Measurements from ENCODE around the gene ITPR1. TPM values are rescaled to one million over a fixed set of nuclear protein-coding genes. Genes with fewer than 3 reads are reported as not detected.

ITPR1 gene
- polyA plus RNA-seq, 1 donor from 2014 or later: 38.3 TPM

DNA sequence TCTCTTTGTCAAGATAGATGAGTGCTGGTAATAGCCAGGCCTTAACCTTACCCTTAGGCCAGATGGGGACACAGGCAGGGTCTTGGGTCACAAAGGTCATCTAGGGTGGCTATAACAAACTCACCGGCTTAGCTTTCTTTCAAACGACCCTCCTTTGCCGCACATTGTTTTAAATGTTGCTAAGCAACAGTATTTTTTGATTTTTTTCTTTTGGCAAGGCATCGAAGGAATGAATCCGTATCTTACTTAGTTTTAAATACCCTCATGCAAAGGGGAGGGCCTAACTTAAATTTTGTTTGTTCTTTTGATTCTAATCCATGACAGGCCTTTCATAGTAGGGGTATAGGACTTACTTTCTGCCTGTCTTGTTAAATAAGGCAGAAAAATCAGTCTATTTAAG, 35.2 kb downstream of the ITPR1 start:
- Mint-ChIP-seq H3K4me3 (no peak overlapping the region), H3K27ac (peak overlapping the region in 1 of 3 donors; percentile 19), H3K27me3 (no peaks in the 10 kb centered on the region), H3K9me3 (no peaks in the 10 kb centered on the region), H3K4me1 (peaks cover 39 to 81% (median 63%) of the 10 kb centered on the region in 3 donors), H3K36me3 (peaks cover 13% of the 10 kb centered on the region)

DNA sequence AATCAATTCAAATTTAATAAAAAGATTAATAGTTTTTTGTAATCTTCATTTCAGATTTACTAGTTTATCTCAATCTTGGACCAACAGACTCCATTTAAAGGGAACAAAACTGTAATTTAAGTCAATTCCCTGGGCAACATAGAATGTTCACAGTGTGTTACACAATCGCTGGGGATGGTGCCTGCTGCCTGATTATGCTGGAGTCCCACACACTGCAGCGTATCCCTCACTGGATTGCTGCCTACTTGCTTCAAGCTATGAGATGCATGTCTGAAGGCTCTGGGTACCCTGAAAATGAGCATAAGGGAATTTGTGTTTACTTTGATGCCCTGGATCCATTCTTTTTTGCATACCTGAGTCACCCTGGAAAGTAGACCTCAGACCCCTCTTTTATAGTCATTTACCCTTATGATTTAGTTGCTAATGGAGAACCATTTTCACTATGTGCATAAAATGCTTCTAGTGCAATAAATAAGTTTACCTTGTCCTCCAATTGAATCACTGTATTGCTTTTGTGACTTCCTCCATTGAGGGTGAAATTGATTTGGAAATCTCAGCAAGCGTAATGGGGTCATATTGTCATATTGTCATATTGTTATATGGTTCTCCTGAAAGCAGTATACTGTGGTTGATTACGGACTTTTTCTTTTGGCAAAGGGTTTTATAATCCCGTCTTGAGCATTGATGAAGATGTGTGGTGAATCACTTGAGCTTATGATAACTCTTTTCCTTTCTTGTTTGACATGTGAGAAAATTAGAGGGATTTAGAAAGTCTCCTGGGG, 35.9 kb downstream of the ITPR1 start:
- H3K4me1 Mint-ChIP-seq: peaks cover 36 to 79% (median 64%) of the 10 kb centered on the region in 3 donors
- H3K27me3 Mint-ChIP-seq: no peaks in the 10 kb centered on the region
- peak overlapping the region in 1 of 4 donors; percentile 47 for H3K4me3 Mint-ChIP-seq
- H3K27ac Mint-ChIP-seq: no peak overlapping the region
- no peaks in the 10 kb centered on the region for H3K9me3 Mint-ChIP-seq
- peaks cover 9% of the 10 kb centered on the region for H3K36me3 Mint-ChIP-seq

DNA sequence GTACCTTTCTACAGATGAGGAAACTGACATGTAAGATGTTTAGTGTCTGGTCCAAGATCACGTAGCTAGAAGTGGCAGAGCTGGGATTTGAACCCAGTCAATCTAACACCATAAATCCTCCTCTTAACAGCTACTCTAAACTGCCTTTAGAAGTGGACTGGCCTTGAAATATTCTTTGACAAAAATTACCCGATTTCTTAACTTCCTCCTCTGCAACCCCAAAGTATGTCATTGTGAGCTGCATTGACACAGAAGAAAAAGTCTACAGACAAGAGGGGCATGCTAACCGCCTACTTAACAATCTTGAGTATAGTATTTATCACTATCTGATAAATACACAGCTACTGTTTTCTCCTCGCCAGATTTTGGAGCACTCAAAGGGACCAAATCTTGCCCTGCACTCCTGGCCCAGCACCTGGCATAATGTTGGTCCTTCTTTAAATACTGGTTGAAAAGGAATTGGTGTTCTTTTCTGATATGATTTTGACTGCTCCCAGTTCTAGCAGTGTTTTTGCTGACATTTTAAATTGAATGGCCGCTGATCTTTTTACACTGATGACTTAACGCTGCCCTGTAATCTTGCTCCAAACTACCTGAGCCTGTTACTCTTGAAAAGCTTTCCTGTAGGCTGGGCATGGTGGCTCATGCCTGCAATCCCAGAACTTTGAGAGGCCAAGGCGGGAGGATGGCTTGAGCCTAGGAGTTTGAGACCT, 36.9 kb downstream of the ITPR1 start:
- Mint-ChIP-seq H3K27me3 (no peaks in the 10 kb centered on the region), H3K27ac (no peak overlapping the region), H3K4me3 (no peak overlapping the region), H3K4me1 (peaks cover 37 to 76% (median 67%) of the 10 kb centered on the region in 3 donors), H3K36me3 (peaks cover 7% of the 10 kb centered on the region), H3K9me3 (no peaks in the 10 kb centered on the region)

DNA sequence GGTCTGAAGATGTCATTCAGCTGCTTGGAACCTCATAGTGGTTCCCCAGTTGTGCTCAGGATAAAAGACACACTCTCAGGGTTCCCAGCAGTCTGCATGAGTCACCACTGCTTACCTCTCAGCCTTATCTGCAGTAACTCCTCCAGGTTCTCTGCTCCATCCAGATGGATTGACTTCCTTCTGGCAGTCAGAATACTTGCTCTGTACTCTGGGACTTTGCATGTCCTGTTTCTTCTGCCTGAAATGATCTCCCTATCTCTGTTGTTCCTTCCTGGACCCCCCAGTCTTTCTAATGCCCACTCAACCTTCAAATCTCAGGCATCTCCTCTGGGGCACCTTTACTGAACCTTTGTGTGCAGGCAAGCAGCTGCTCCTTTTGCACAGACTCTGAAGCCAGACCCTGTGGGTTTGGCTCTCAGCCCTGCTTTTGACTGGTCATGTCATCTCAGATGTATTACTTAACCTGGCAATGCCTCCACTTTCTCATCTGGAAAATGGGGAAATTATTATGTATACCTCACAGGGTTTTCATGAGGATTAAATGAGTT, 38.4 kb downstream of the ITPR1 start:
- peaks cover 28 to 66% (median 63%) of the 10 kb centered on the region in 3 donors for H3K4me1 Mint-ChIP-seq
- H3K36me3 Mint-ChIP-seq: peaks cover 5% of the 10 kb centered on the region
- no peak overlapping the region for H3K4me3 Mint-ChIP-seq
- H3K27me3 Mint-ChIP-seq: no peaks in the 10 kb centered on the region
- no peak overlapping the region for H3K27ac Mint-ChIP-seq
- peaks cover 0 to under 1% (median 0%) of the 10 kb centered on the region in 3 donors for H3K9me3 Mint-ChIP-seq

DNA sequence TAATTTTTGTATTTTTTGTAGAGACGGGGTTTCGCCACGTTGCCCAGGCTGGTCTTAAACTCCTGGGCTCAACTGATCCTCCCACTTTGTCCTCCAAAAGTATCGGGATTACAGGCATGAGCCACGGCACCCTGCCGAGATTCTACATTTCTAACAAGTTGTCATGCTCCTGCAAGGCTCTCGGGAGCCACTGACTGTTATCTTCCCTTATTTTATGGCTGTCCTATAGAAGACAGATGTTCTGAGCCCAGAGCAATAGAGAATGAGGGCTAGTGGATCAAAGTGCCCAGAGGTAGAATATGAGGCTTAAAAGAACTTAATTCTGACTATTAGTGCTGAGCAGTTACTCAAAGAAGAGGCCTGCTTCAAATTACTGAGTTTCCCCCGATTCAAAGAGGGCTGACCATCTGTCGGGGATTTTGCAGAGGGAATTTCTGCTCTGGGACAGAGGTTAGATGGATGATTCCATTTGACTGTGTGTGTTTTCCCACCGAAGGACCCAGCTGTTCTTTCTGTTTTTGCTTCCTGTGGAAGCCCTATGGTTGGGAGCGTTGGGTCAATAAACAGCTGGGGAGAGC, 39.5 kb downstream of the ITPR1 start:
- H3K27ac Mint-ChIP-seq: no peak overlapping the region

DNA sequence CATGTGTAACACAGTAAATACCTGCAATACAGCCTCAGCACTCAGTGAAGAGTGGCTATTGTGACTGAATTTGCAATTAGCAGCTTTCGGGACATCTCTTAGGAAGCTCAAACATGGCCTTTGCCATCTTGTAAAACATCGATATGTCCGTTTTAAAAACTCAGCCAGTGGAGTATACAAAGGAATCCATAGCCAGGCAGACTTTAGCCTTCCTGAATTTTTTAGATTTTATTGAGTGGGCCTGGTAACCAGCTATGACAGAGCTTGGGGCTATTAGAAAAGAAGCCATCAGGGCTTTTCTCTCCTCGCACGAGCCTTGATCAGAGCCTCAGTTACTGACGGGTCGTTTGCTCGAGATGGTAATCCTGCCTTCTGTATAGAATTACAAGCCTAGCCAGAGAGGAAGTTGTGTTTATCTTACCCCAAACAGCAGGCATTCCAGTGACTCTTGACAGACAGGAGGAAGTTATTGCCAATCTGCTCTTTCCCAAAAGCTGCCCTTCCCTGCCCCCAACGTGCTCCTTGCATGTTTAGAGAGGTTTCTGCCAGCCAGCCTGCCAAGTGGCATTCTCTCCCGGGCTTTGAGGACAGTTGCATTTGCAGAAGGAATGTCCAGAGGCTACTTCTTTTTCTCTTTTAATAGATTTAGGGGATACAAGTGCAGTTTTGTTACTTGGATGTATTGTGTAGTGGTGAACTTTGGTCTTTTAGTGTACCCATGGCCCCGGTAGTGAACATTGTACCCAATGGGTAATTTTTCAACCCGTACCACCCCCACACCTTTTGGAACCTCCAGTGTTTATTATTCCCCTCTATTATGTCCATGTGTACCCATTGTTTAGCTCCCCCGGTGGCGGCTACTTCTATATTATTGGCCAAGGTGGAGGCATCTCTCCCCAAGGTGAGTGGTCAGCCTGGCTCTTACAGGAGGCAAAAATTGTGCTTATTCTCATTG, 40.6 kb downstream of the ITPR1 start:
- H3K4me3 Mint-ChIP-seq: peak overlapping the region in 2 of 4 donors; percentile 19 to 62
- H3K36me3 Mint-ChIP-seq: peaks cover 11% of the 10 kb centered on the region
- H3K9me3 Mint-ChIP-seq: peaks cover 0 to 15% (median 2%) of the 10 kb centered on the region in 3 donors
- peak overlapping the region in 2 of 3 donors; percentile 28 to 36 for H3K27ac Mint-ChIP-seq
- no peaks in the 10 kb centered on the region for H3K27me3 Mint-ChIP-seq
- peaks cover 27 to 66% (median 62%) of the 10 kb centered on the region in 3 donors for H3K4me1 Mint-ChIP-seq

More for the DNA sequence above, 39.5 kb downstream of the ITPR1 start:
- Mint-ChIP-seq H3K27me3 (no peaks in the 10 kb centered on the region), H3K9me3 (peaks cover 0 to 12% (median 2%) of the 10 kb centered on the region in 3 donors), H3K4me3 (no peak overlapping the region), H3K36me3 (peaks cover 8% of the 10 kb centered on the region), H3K4me1 (peaks cover 28 to 66% (median 65%) of the 10 kb centered on the region in 3 donors)

DNA sequence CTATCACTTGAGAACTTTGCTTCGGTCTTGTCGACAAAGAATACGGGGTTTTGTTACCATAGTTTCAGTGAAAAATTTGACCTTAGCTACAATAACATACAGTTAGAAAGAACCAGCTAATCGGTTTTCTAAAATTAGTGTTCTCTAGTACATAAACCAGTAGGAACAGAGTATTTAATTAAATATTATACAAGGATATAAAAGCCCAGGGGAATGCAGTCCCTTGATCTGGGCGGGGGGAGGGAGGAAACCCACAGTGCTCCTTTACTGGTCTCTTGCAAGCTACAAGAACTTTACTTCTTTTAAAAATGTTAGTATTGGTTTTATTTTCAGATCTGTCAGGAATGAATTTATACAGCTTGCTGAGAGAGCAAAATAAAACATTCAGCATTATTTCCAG, 41.8 kb downstream of the ITPR1 start:
- H3K27ac Mint-ChIP-seq: no peak overlapping the region
- peaks cover 14% of the 10 kb centered on the region for H3K36me3 Mint-ChIP-seq
- peaks cover 2 to 15% (median 2%) of the 10 kb centered on the region in 3 donors for H3K9me3 Mint-ChIP-seq
- H3K4me1 Mint-ChIP-seq: peaks cover 22 to 55% (median 52%) of the 10 kb centered on the region in 3 donors
- H3K4me3 Mint-ChIP-seq: peak overlapping the region in 1 of 4 donors; percentile 9
- H3K27me3 Mint-ChIP-seq: no peaks in the 10 kb centered on the region

DNA sequence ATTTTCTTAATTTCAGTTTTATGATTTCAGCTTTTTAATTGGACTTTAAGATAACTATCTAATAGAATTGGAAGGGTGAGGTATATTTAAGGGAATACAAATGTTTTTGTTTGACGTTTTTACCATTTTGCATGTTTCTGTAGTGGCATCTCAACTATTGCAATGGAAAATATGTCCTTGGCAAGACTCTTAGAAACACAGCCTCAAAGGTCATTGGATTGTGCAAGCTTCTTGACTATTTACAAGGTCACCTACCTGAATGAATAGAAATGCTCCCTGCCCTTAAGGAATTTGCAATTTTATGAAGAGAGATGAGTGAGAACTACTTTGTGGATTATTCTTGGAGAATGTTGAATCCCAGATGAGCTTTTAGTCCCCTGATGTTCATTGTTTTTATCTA, 43.1 kb downstream of the ITPR1 start:
- Mint-ChIP-seq H3K4me3 (no peak overlapping the region), H3K4me1 (peaks cover 20 to 47% (median 40%) of the 10 kb centered on the region in 3 donors), H3K9me3 (peaks cover 2 to 15% (median 2%) of the 10 kb centered on the region in 3 donors), H3K27me3 (no peaks in the 10 kb centered on the region), H3K36me3 (peaks cover 14% of the 10 kb centered on the region), H3K27ac (peak overlapping the region in 1 of 3 donors; percentile 15)

DNA sequence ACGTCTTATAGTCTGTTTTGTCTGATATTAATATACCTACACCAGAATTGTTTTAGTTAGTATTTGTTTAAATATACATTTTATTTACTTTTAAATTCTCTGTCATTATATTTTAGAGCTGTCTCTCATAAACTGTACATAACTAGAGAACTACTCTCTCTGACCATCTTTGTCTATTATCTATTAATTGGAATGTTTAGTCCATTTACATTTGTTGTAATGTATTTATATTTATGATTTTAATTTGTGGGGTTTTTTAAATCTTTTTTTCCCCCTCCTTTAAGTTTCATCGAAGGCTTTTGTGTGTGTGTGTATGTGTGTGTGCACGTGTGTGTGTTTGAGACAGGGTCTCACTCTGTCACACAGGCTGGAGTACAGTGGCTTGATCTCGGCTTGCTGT, 47.1 kb downstream of the ITPR1 start:
- no peaks in the 10 kb centered on the region for H3K27me3 Mint-ChIP-seq
- peaks cover 2 to 15% (median 2%) of the 10 kb centered on the region in 3 donors for H3K9me3 Mint-ChIP-seq
- H3K4me1 Mint-ChIP-seq: peaks cover 22 to 33% (median 26%) of the 10 kb centered on the region in 3 donors
- no peak overlapping the region for H3K4me3 Mint-ChIP-seq
- no peak overlapping the region for H3K27ac Mint-ChIP-seq
- peaks cover 16% of the 10 kb centered on the region for H3K36me3 Mint-ChIP-seq

DNA sequence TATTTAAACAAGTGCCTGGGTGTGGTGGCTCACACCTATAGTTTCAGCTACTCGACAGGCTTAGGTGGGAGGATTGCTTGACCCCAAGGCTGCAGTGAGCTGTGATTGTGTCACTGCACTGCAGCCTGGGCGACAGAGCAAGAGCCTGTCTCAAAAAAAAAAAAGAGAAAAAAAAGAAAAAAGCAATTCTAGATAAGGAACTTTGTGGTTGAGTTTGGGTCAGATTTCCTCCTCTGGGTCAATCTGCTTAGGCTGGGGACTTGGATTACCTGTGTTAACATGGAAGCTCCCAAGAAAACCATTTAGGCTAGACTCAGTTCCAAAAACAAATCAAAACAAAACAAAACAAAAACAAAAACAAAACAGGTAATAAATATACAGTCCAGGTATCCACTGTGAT, 50.0 kb downstream of the ITPR1 start:
- Mint-ChIP-seq H3K27me3 (no peaks in the 10 kb centered on the region), H3K36me3 (peaks cover 6% of the 10 kb centered on the region), H3K4me1 (peaks cover 21 to 36% (median 21%) of the 10 kb centered on the region in 3 donors), H3K4me3 (peak overlapping the region in 1 of 4 donors; percentile 59), H3K9me3 (peaks cover 0 to 4% (median 2%) of the 10 kb centered on the region in 3 donors), H3K27ac (no peak overlapping the region)

DNA sequence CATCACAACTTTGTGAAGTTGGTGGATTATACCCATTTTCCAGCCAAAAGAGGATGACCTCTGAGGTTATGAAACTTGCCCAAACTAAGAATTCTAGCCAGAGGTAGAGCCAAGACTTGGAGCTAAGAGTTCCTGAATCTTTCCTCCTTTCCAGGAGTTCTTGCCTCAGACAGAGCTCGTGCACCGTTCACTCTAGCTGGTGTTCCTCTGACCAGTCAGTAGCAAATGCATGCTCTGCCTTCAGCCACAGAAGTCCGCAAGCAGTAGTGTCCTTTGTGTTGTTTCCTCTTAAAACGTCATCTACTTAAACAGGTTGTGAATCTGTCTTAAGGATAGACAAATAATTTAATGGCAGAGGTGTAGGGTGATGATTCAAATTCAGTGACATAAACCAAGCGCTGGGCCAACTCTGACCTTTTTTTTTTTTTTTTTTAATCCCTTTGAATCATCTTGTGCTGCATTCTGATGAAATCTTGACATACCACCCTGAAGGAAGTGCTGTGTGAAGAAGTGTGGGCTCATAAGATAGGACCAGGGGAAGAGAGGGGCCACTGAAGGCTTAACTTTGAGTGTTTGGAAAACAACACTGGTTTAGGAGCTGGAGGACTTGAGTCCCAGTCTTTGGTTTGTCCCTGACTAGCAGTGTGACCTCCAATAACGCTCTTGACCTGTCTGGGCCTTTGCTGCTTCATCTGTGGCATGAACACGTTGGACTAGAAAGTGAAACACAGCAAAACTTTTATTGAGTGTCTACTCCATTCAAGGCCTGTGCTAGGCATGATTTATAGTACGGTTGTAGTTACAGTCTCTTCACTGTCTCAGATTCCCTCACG, 53.4 kb downstream of the ITPR1 start:
- Mint-ChIP-seq H3K9me3 (no peaks in the 10 kb centered on the region), H3K27ac (peak overlapping the region in 1 of 3 donors; percentile 42), H3K4me3 (no peak overlapping the region), H3K27me3 (no peaks in the 10 kb centered on the region), H3K36me3 (peaks cover 2% of the 10 kb centered on the region), H3K4me1 (peaks cover 23 to 38% (median 25%) of the 10 kb centered on the region in 3 donors)

DNA sequence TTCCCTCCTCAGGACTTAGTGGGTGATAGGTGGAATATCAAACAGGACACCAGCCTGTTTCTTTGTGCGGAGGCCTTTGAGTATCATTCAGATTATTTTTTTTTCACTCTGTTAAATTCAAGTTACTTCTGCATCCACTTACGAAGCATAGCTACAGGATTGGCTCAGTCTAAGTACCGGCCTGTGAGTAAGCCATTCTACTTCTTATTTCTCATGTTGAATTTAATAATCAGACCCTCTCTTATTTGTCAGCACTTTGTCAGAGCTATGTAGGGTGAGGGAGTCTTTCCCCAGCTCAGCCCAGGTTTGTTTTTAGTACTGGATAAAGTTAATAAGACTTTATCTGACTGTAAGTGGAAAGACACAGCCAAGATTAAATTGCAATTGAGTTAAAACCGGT, 54.7 kb downstream of the ITPR1 start:
- Mint-ChIP-seq H3K27ac (peak overlapping the region in 1 of 3 donors; percentile 73), H3K36me3 (peaks cover 2% of the 10 kb centered on the region), H3K4me1 (peaks cover 20 to 36% (median 23%) of the 10 kb centered on the region in 3 donors), H3K4me3 (no peak overlapping the region), H3K9me3 (peaks cover 0 to under 1% (median 0%) of the 10 kb centered on the region in 3 donors), H3K27me3 (no peaks in the 10 kb centered on the region)

DNA sequence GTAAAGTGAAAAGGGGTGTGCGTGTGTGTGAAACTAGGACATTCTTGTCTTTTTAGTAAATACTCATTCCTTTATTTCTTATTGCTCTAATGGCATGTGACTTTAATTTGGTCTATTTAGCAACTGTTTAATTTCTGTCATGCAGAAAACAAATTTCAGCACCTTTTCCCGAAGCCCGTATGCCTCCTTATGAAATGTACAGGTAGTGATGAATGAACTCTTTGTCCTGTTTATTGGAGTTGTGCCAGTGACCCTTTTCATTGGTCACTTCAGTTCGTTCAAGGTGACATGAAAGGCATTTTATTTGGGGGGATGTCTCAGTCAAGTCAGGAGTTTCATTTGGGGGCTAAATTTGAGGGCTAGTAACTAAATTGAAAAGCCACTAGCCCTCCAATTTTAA, 55.2 kb downstream of the ITPR1 start:
- no peak overlapping the region for H3K4me3 Mint-ChIP-seq
- H3K9me3 Mint-ChIP-seq: peaks cover 0 to 2% (median 0%) of the 10 kb centered on the region in 3 donors
- H3K4me1 Mint-ChIP-seq: peaks cover 20 to 36% (median 23%) of the 10 kb centered on the region in 3 donors
- peaks cover 4% of the 10 kb centered on the region for H3K36me3 Mint-ChIP-seq
- H3K27ac Mint-ChIP-seq: peak overlapping the region in 1 of 3 donors; percentile 73
- no peaks in the 10 kb centered on the region for H3K27me3 Mint-ChIP-seq
